DOHH2 (cell line): ENCODE data around the gene TICAM1.

ENCODE experiments used
- CTCF ChIP-seq: fragments of 200-600 bp; sonication (generic); IDR thresholded peaks from one replicate; pipeline ENCODE4 v1.5.1; 2014; ENCODE audit warnings: antibody characterized with exemption, mild to moderate bottlenecking, low read depth, low read length; ENCODE audit not compliant: poor library complexity, severe bottlenecking
- EZH2phosphoT487 ChIP-seq: fragments of 200-600 bp; sonication (generic); IDR thresholded peaks from 2 replicates; pipeline ENCODE4 v1.6.1; 2017; ENCODE audit warnings: borderline replicate concordance, mild to moderate bottlenecking, antibody characterized with exemption, low read length, moderate library complexity, mixed read lengths

DNA sequence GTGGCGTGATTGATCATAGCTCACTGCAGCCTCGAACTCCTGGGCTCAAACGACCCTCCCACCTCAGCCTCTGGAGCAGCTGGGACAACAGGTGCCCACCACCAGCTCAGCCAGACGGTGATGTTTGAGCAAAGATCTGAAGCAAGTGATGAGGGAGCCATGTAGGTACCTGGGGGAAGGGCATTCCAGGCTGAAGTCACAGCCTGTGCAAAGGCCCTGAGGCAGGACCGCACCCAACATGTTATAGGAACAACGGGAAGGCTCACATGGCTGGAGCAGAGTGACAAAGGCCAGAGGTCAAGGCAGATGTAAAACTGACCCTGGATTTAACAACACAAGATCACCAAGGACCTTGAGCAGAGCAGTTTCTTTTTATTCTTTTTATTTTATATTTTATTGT, 25.1 kb downstream of the TICAM1 start:
- TF ChIP-seq CTCF (no peak), EZH2phosphoT487 (no peak)
